ENCODE data around the gene CDKAL1.

DNA sequence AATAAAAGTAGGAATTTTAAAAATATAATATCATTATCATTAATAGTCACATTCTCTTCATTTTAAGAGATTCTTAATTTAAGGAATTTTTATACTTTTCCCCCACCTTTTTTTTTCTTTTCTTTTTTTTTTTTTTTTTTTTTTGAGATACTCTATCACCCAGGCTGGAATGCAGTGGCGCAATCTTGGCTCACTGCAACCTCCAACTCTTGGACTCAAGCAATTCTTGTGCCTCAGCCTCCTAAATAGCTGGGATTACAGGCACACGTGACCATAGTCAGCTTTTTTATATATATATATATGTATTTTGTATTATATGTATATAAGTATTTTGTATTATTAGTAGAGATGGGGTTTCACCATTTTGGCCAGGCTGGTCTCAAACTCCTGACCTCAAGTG, 457.7 kb downstream of the CDKAL1 start:
- TF ChIP-seq, protein P1, sequence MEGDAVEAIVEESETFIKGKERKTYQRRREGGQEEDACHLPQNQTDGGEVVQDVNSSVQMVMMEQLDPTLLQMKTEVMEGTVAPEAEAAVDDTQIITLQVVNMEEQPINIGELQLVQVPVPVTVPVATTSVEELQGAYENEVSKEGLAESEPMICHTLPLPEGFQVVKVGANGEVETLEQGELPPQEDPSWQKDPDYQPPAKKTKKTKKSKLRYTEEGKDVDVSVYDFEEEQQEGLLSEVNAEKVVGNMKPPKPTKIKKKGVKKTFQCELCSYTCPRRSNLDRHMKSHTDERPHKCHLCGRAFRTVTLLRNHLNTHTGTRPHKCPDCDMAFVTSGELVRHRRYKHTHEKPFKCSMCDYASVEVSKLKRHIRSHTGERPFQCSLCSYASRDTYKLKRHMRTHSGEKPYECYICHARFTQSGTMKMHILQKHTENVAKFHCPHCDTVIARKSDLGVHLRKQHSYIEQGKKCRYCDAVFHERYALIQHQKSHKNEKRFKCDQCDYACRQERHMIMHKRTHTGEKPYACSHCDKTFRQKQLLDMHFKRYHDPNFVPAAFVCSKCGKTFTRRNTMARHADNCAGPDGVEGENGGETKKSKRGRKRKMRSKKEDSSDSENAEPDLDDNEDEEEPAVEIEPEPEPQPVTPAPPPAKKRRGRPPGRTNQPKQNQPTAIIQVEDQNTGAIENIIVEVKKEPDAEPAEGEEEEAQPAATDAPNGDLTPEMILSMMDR (IDR thresholded peaks at IDR 0.05) = no peak
- no peak for TF ChIP-seq POLR2A (IDR thresholded peaks at IDR 0.05; ENCODE audit: low read depth)
- no peak for TF ChIP-seq POLR2AphosphoS5 (IDR thresholded peaks at IDR 0.05)
- TF ChIP-seq EP300 (IDR thresholded peaks at IDR 0.05) = no peak

All from esophagus muscularis mucosa (tissue), 4 donors.